ENCODE data around the gene NOPCHAP1.
A peak's percentile ranks its signal among the peaks of the same experiment; 100 is the strongest.

Gene NOPCHAP1

GRCh38 chr12:104957719-104958000 lies 28.5 kb upstream of the NOPCHAP1 start:
- CTCF ChIA-PET = interaction anchor here (1.0 kb wide), 1 partner anchor 15 kb away, joined by 3 read pairs; no protein-coding TSS in a partner anchor
- peak; percentile 40 for DNase-seq (ENCODE audit: extremely low spot score)
- TF ChIP-seq LEF1 (IDR thresholded peaks at IDR 0.05; ENCODE audit: borderline replicate concordance) (0 out of 2 replicates have a peak, but pooled peaks have one; percentile 54), ZNF384 (IDR thresholded peaks at IDR 0.05) (no peak)
- POLR2A ChIA-PET = interaction anchor here (1.0 to 1.2 kb wide), 2 partner anchors 28 to 501 kb away, joined by 4 read pairs; partner anchors contain the start of gene CHST11

- CTCF ChIA-PET = interaction anchor here (0.9 to 1.4 kb wide), 4 partner anchors 9 to 167 kb away, joined by 3 to 4 read pairs (median 3); no protein-coding TSS in a partner anchor
- DNase-seq (ENCODE audit: extremely low spot score) = peak; percentile 90
- POLR2A ChIA-PET = interaction anchor here (1.0 to 1.2 kb wide), 2 partner anchors 27 to 502 kb away, joined by 4 read pairs; partner anchors contain the start of gene CHST11
These were observed 27.9 kb upstream of the NOPCHAP1 start, which contains the start of gene SLC41A2 for GRCh38 chr12:104958001-104958804. TSS of gene SLC41A2 (minus strand) at chr12:104958290. CDS start at chr12:104928527, 29,763 bp downstream.

DNA sequence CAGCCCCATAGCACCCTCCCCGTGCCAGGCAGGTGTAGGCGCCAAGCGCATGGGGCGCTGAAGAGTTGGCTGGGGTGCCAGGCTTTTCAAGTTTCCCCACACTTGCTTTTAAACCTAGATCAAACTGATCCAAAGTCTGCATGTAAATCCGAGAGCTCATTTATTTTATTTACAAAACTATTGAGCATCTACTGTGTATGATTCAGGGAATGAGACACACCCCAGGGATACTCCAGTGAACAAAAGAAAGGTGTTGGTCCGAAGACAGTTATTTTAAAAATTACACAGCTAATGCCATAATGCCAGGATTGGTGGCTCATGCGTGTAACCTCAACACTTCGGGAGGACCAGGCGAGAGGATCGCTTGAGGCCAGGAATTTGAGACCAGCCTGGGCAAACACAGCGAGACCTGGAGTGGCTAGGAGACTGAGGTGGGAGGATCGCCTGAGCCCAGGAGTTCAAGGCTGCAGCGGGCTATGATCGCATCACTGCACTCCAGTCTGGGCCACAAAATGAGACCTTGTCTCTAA lies 27.2 kb upstream of the NOPCHAP1 start:
- TF ChIP-seq SUZ12 (IDR thresholded peaks at IDR 0.05) (no peak), CTBP1 (IDR thresholded peaks at IDR 0.05; ENCODE audit: borderline replicate concordance) (no peak), ZNF384 (IDR thresholded peaks at IDR 0.05) (no peak), L3MBTL2 (conservative IDR thresholded peaks at IDR 0.05) (peak; percentile 41; the same call in 1 of the 2 replicates), ARNT (IDR thresholded peaks at IDR 0.05) (no peak), FOXM1 (IDR thresholded peaks at IDR 0.05; ENCODE audit: borderline replicate concordance) (no peak), HDGF (IDR thresholded peaks at IDR 0.05; ENCODE audit: borderline replicate concordance) (no peak), TARDBP (IDR thresholded peaks at IDR 0.05) (no peak)
- DNase-seq (ENCODE audit: extremely low spot score) = no peak
- CTCF ChIA-PET = interaction anchor here (0.9 to 1.4 kb wide), 3 partner anchors 9 to 168 kb away, joined by 3 to 4 read pairs (median 3); no protein-coding TSS in a partner anchor
- POLR2A ChIA-PET = interaction anchor here (1.2 kb wide), 1 partner anchor 11 kb away, joined by 4 read pairs; no protein-coding TSS in a partner anchor

More at GRCh38 chr12:104958001-104958804, 27.9 kb upstream of the NOPCHAP1 start, which contains the start of gene SLC41A2:
- peak; percentile 80 for TF ChIP-seq L3MBTL2 (conservative IDR thresholded peaks at IDR 0.05)
- TF ChIP-seq SP1 (IDR thresholded peaks at IDR 0.05) = no peak

GRCh38 chr12:104959335-104959841 lies 26.7 kb upstream of the NOPCHAP1 start:
- ChIA-PET POLR2A (interaction anchor here (1.2 kb wide), 1 partner anchor 11 kb away, joined by 4 read pairs; no protein-coding TSS in a partner anchor), CTCF (interaction anchor here (1.0 to 1.4 kb wide), 2 partner anchors 8 to 169 kb away, joined by 3 to 4 read pairs; no protein-coding TSS in a partner anchor)
- DNase-seq (ENCODE audit: extremely low spot score) = no peak
- TF ChIP-seq L3MBTL2 (conservative IDR thresholded peaks at IDR 0.05) (no peak), SP1 (IDR thresholded peaks at IDR 0.05) (no peak), ELF4 (IDR thresholded peaks at IDR 0.05) (no peak), LEF1 (IDR thresholded peaks at IDR 0.05; ENCODE audit: borderline replicate concordance) (no peak), NFRKB (IDR thresholded peaks at IDR 0.05) (no peak), FOXM1 (IDR thresholded peaks at IDR 0.05; ENCODE audit: borderline replicate concordance) (no peak), SUZ12 (IDR thresholded peaks at IDR 0.05) (no peak), ZNF384 (IDR thresholded peaks at IDR 0.05) (no peak), ARNT (IDR thresholded peaks at IDR 0.05) (no peak), TARDBP (IDR thresholded peaks at IDR 0.05) (no peak), FOXA1 (IDR thresholded peaks at IDR 0.05) (no peak), FOXK2 (IDR thresholded peaks at IDR 0.05) (no peak), BHLHE40 (IDR thresholded peaks at IDR 0.05; ENCODE audit: borderline replicate concordance) (no peak), CTBP1 (IDR thresholded peaks at IDR 0.05; ENCODE audit: borderline replicate concordance) (no peak), HDGF (IDR thresholded peaks at IDR 0.05; ENCODE audit: borderline replicate concordance) (no peak)
- TF ChIP-seq, protein P1, sequence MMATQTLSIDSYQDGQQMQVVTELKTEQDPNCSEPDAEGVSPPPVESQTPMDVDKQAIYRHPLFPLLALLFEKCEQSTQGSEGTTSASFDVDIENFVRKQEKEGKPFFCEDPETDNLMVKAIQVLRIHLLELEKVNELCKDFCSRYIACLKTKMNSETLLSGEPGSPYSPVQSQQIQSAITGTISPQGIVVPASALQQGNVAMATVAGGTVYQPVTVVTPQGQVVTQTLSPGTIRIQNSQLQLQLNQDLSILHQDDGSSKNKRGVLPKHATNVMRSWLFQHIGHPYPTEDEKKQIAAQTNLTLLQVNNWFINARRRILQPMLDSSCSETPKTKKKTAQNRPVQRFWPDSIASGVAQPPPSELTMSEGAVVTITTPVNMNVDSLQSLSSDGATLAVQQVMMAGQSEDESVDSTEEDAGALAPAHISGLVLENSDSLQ (IDR thresholded peaks at IDR 0.05) = no peak

GRCh38 chr12:104960464-104960863 lies 25.7 kb upstream of the NOPCHAP1 start:
- ChIA-PET POLR2A (no interaction called here), CTCF (no interaction called here)
- no peak for DNase-seq (ENCODE audit: extremely low spot score)
- TF ChIP-seq HDGF (IDR thresholded peaks at IDR 0.05; ENCODE audit: borderline replicate concordance) (no peak), LEF1 (IDR thresholded peaks at IDR 0.05; ENCODE audit: borderline replicate concordance) (no peak), SUZ12 (IDR thresholded peaks at IDR 0.05) (no peak)

GRCh38 chr12:104963757-104964156 lies 22.4 kb upstream of the NOPCHAP1 start:
- ChIA-PET POLR2A (no interaction called here), CTCF (no interaction called here)
- TF ChIP-seq CTBP1 (IDR thresholded peaks at IDR 0.05; ENCODE audit: borderline replicate concordance) = no peak
- TF ChIP-seq FOXK2 (IDR thresholded peaks at IDR 0.05) = no peak
- TF ChIP-seq, protein P1 (IDR thresholded peaks at IDR 0.05) = no peak
- TF ChIP-seq ARNT (IDR thresholded peaks at IDR 0.05) = no peak
- no peak for TF ChIP-seq LEF1 (IDR thresholded peaks at IDR 0.05; ENCODE audit: borderline replicate concordance)
- TF ChIP-seq SUZ12 (IDR thresholded peaks at IDR 0.05) = no peak
- TF ChIP-seq SP1 (IDR thresholded peaks at IDR 0.05) = no peak
- TF ChIP-seq FOXA1 (IDR thresholded peaks at IDR 0.05) = no peak
- no peak for TF ChIP-seq TARDBP (IDR thresholded peaks at IDR 0.05)
- no peak for TF ChIP-seq NFRKB (IDR thresholded peaks at IDR 0.05)
- no peak for TF ChIP-seq ELF4 (IDR thresholded peaks at IDR 0.05)
- TF ChIP-seq BHLHE40 (IDR thresholded peaks at IDR 0.05; ENCODE audit: borderline replicate concordance) = no peak
- no peak for TF ChIP-seq HDGF (IDR thresholded peaks at IDR 0.05; ENCODE audit: borderline replicate concordance)
- TF ChIP-seq FOXM1 (IDR thresholded peaks at IDR 0.05; ENCODE audit: borderline replicate concordance) = no peak
- TF ChIP-seq ZNF384 (IDR thresholded peaks at IDR 0.05) = no peak
- no peak for TF ChIP-seq L3MBTL2 (conservative IDR thresholded peaks at IDR 0.05)
- no peak for DNase-seq (ENCODE audit: extremely low spot score)
